Endothelial cell of umbilical vein (primary cell): ENCODE results near the gene CTNND2. TPM values are rescaled to one million over a fixed set of nuclear protein-coding genes. Genes with fewer than 3 reads are reported as not detected.

ENCODE experiments used
- BruUV-seq: library from RNA; stranded (reverse); fragments of 400-500 nt; replicated peaks from 2 replicates; lab custom pipeline; 2021; lab: Mats Ljungman, UMichigan
- CTCF ChIA-PET: fragments of 300-600, 350-600 bp; sonication (Branson Sonifier 250); formaldehyde crosslinking; loops from one replicate; lab custom pipeline; 2021; ENCODE audit warnings: antibody characterized with exemption, inconsistent platforms; lab: Charles Lee
- POLR2A ChIA-PET: fragments of 300-600, 350-600 bp; sonication (Branson Sonifier 250); formaldehyde crosslinking; loops from one replicate; lab custom pipeline; 2021; ENCODE audit warnings: antibody characterized with exemption, inconsistent platforms; lab: Charles Lee
- DNase-seq: peaks from one replicate; pipeline ENCODE4 v3.0.0-alpha.2; 2011; ENCODE audit warnings: low read depth, low spot score
- FAIRE-seq: peaks from 2 replicates; lab custom pipeline; 2011; peaks lifted over from hg19 to GRCh38; lab: Jason Lieb, UNC
- H2AFZ ChIP-seq: 2 replicates; pipeline ENCODE4 v1.6.0; 2012; ENCODE audit warnings: low read depth, low read length, control low read depth, inconsistent platforms
- H3K27ac ChIP-seq: 2 replicates; pipeline ENCODE4 v1.5.1; 2011; ENCODE audit warnings: low read depth, mild to moderate bottlenecking, control low read depth, low read length, moderate library complexity; ENCODE audit not compliant: insufficient read depth
- H3K27me3 ChIP-seq, 2 experiments: 2 replicates each; pipeline versions ENCODE4 v1.6.0 to v1.6.1; 2011; ENCODE audit warnings: low read length in 2 of 2, mixed read lengths in 1 of 2; ENCODE audit not compliant: control insufficient read depth in 2 of 2, insufficient read depth in 2 of 2
- H3K36me3 ChIP-seq, 2 experiments: 2 replicates in 1 of 2; 3 replicates in 1 of 2; pipeline ENCODE4 v1.5.1; 2011; ENCODE audit warnings: low read length in 2 of 2, mild to moderate bottlenecking in 1 of 2, moderate library complexity in 1 of 2; ENCODE audit not compliant: control insufficient read depth in 2 of 2, insufficient read depth in 2 of 2; ENCODE audit errors: extremely low read depth in 1 of 2
- H3K4me1 ChIP-seq: 3 replicates; pipeline ENCODE4 v1.5.1; 2011; ENCODE audit warnings: mild to moderate bottlenecking, low read length; ENCODE audit not compliant: control insufficient read depth, insufficient read depth; ENCODE audit errors: extremely low read depth
- H3K4me2 ChIP-seq: 2 replicates; pipeline ENCODE4 v1.6.1; 2011; ENCODE audit warnings: low read length, control low read depth, mixed read lengths; ENCODE audit not compliant: insufficient read depth
- H3K4me3 ChIP-seq, 3 experiments: fragments of 200-600 bp in 1 of 3; sonication (generic), shearing (Covaris generic) in 1 of 3; replicated peaks in 1 of 3; 2 replicates each; pipeline ENCODE4 v1.5.1; 2011 to 2016; ENCODE audit warnings: control low read depth in 3 of 3, low read length in 3 of 3, mild to moderate bottlenecking in 2 of 3, inconsistent platforms in 1 of 3, low read depth in 1 of 3, moderate library complexity in 1 of 3; ENCODE audit not compliant: insufficient read depth in 1 of 3
- H3K79me2 ChIP-seq: 2 replicates; pipeline ENCODE4 v1.6.0; 2012; ENCODE audit warnings: low read length, inconsistent platforms; ENCODE audit not compliant: control insufficient read depth, insufficient read depth
- H3K9ac ChIP-seq: replicated peaks from 2 replicates; pipeline ENCODE3; 2011; ENCODE audit warnings: low read length, control low read depth; ENCODE audit not compliant: insufficient read depth; ENCODE audit errors: extremely low read depth
- H3K9me1 ChIP-seq: replicated peaks from 3 replicates; pipeline ENCODE4 v1.6.0; 2011; ENCODE audit warnings: mild to moderate bottlenecking, low read length; ENCODE audit not compliant: control insufficient read depth, insufficient read depth; ENCODE audit errors: extremely low read depth
- H3K9me3 ChIP-seq: replicated peaks from 2 replicates; pipeline ENCODE4 v1.5.1; 2012; ENCODE audit warnings: low read length, inconsistent platforms; ENCODE audit not compliant: control insufficient read depth, insufficient read depth
- H4K20me1 ChIP-seq: replicated peaks from 2 replicates; pipeline ENCODE3; 2011; ENCODE audit warnings: mild to moderate bottlenecking, low read length; ENCODE audit not compliant: control insufficient read depth, insufficient read depth; ENCODE audit errors: extremely low read depth
- CTCF ChIP-seq, 2 donors: IDR thresholded peaks; 1 replicate in 1 of 2; 2 replicates in 1 of 2; pipeline ENCODE4 v1.5.1; 2011; ENCODE audit warnings: low read length in 2 of 2, mild to moderate bottlenecking in 2 of 2, moderate library complexity in 2 of 2, control low read depth in 1 of 2, inconsistent platforms in 1 of 2, low read depth in 1 of 2; ENCODE audit not compliant: insufficient read depth in 1 of 2; ENCODE audit errors: extremely low read depth in 1 of 2
- EZH2 ChIP-seq: IDR thresholded peaks from 2 replicates; pipeline ENCODE4 v1.6.1; 2012; ENCODE audit warnings: borderline replicate concordance, low read depth, mild to moderate bottlenecking, moderate library complexity, low read length, inconsistent platforms; ENCODE audit not compliant: severe bottlenecking
- FOS ChIP-seq: IDR thresholded peaks from 2 replicates; pipeline ENCODE4 v1.6.1; 2011; ENCODE audit warnings: mild to moderate bottlenecking, low read length, moderate library complexity, borderline replicate concordance; ENCODE audit not compliant: insufficient read depth
- GATA2 ChIP-seq: IDR thresholded peaks from 2 replicates; pipeline ENCODE4 v1.7.0; 2011; ENCODE audit warnings: low read depth, mild to moderate bottlenecking, moderate library complexity, mixed read lengths, low read length; ENCODE audit not compliant: insufficient read length, insufficient read depth
- JUN ChIP-seq: IDR thresholded peaks from 2 replicates; pipeline ENCODE4 v1.6.1; 2011; ENCODE audit warnings: borderline replicate concordance, low read depth; ENCODE audit not compliant: insufficient read length, insufficient read depth
- MAX ChIP-seq: IDR thresholded peaks from 2 replicates; pipeline ENCODE4 v1.6.1; 2011; ENCODE audit not compliant: insufficient read depth, insufficient read length
- MYC ChIP-seq: IDR thresholded peaks from one replicate; pipeline ENCODE4 v1.6.1; 2011; ENCODE audit warnings: mild to moderate bottlenecking, low read depth, low read length
- POLR2A ChIP-seq: IDR thresholded peaks from 2 replicates; pipeline ENCODE4 v1.6.1; 2012; ENCODE audit warnings: low read depth, mild to moderate bottlenecking, control low read depth, low read length
- POLR2AphosphoS5 ChIP-seq: IDR thresholded peaks from 2 replicates; pipeline ENCODE4 v1.6.1; 2012; ENCODE audit warnings: low read depth, mild to moderate bottlenecking, control low read depth, low read length, moderate library complexity; ENCODE audit not compliant: insufficient read depth
- dilution Hi-C: fragments of 300-500 bp; cut with MboI; formaldehyde crosslinking; loops from one replicate; pipeline ENCODE4 v1.15.0; 2019; ENCODE audit warnings: low sequenced_read_pairs; ENCODE audit not compliant: extremely low pct_ligation_motif_present
- intact Hi-C: fragments of 100-400 bp; cut with micrococcal nuclease; formaldehyde crosslinking; loops from one replicate; pipeline ENCODE4 v1.10.0; 2022
- polyA plus RNA-seq, 4 experiments: library from polyadenylated mRNA; depleted of rRNA in 3 of 4; stranded (reverse) in 3 of 4; unstranded in 1 of 4; fragments of >200 nt; gene quantifications; 2 replicates each; pipeline versions ENCODE4 v1.2.1 to v1.2.3, GENCODE V29; 2011 to 2012; ENCODE audit warnings: missing spikeins in 1 of 4
- total RNA-seq: library from RNA; stranded (reverse); gene quantifications from 2 replicates; pipeline ENCODE4 v1.2.3, GENCODE V29; 2021

CTNND2 gene
- total and polyA plus RNA-seq, 2 donors (not counting 3 experiments of a cell fraction or from before 2014, with no cell fraction given), result not detected

GRCh38 chr5:11620172-11620571 lies 284.1 kb downstream of the CTNND2 start:
- BruUV-seq, result no TSS peak
- ChIA-PET POLR2A (no interaction called here), CTCF (no interaction called here)
- H3K9me3 ChIP-seq, result peaks cover 3% of the 10 kb centered on the region
- DNase-seq, result no peak
- FAIRE-seq, result no peak
- H3K9ac ChIP-seq, result no peak overlapping the region
- TF ChIP-seq MYC (no peak), POLR2A (no peak), FOS (no peak), EZH2 (no peak), POLR2AphosphoS5 (no peak), JUN (no peak)
- H3K9me1 ChIP-seq, result no peaks in the 10 kb centered on the region
- no peaks in the 10 kb centered on the region for H3K27me3 ChIP-seq
- dilution Hi-C loops, result no loop called here
- H3K4me1 ChIP-seq, result no peaks in the 10 kb centered on the region
- intact Hi-C loops, result no loop called here
- no peak overlapping the region for H2AFZ ChIP-seq
- no peak overlapping the region for H3K4me3 ChIP-seq
- no peaks in the 10 kb centered on the region for H3K79me2 ChIP-seq
- no peak overlapping the region for H3K4me2 ChIP-seq
- no peak overlapping the region for H3K27ac ChIP-seq
- H3K36me3 ChIP-seq, result no peaks in the 10 kb centered on the region
- no peaks in the 10 kb centered on the region for H4K20me1 ChIP-seq

- intact Hi-C loops, result no loop called here
These were observed 284.8 kb downstream of the CTNND2 start for GRCh38 chr5:11619339-11620024.

More at GRCh38 chr5:11619339-11620024, 284.8 kb downstream of the CTNND2 start:
- Histone ChIP-seq H3K4me2 (no peak overlapping the region), H3K79me2 (no peaks in the 10 kb centered on the region), H3K4me3 (no peak overlapping the region), H3K4me1 (no peaks in the 10 kb centered on the region), H4K20me1 (no peaks in the 10 kb centered on the region), H3K27ac (no peak overlapping the region), H3K9ac (no peak overlapping the region), H3K36me3 (no peaks in the 10 kb centered on the region), H3K9me1 (no peaks in the 10 kb centered on the region), H3K27me3 (no peaks in the 10 kb centered on the region), H3K9me3 (peaks cover 4% of the 10 kb centered on the region), H2AFZ (no peak overlapping the region)
- ChIA-PET CTCF (no interaction called here), POLR2A (no interaction called here)
- FAIRE-seq (no peak), DNase-seq (no peak)
- BruUV-seq, result no TSS peak
- TF ChIP-seq GATA2 (no peak), POLR2AphosphoS5 (no peak), JUN (no peak), EZH2 (no peak), POLR2A (no peak), CTCF (IDR thresholded peaks at IDR 0.05; ENCODE audit: extremely low read depth in 1 of 2, insufficient read depth in 1 of 2, low read depth in 1 of 2, low read length in 2 of 2) (no peak), MAX (no peak), FOS (no peak), MYC (no peak)
- dilution Hi-C loops, result no loop called here
